DOHH2 (cell line): Measurements from ENCODE around the gene CHRNB1.

Experiments used
- CTCF ChIP-seq: fragments of 200-600 bp; sonication (generic); IDR thresholded peaks from one replicate; pipeline ENCODE4 v1.5.1; 2014; ENCODE audit warnings: antibody characterized with exemption, mild to moderate bottlenecking, low read depth, low read length; ENCODE audit not compliant: poor library complexity, severe bottlenecking
- EZH2phosphoT487 ChIP-seq: fragments of 200-600 bp; sonication (generic); IDR thresholded peaks from 2 replicates; pipeline ENCODE4 v1.6.1; 2017; ENCODE audit warnings: borderline replicate concordance, mild to moderate bottlenecking, antibody characterized with exemption, low read length, moderate library complexity, mixed read lengths

DNA sequence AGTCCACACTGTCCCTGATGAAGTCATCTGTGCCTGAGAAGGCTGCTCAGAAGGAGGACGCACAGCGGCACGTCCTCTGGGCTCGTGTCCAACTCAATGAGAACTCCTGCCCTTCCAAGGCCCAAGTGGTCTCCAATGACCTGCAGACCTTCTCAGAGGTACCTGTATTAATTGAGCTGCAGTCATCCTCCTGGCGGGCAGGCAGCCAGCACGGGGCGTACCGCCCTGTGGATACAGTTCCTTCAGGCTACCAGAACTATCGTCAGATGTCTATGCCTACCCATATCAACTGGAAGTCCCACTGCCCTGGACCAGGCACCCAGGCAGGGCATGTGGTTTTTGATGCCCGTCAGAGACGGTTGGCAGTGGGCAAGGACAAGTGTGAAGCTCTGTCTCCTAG is 12.6 kb upstream of the CHRNB1 start:
- no peak for TF ChIP-seq CTCF
- no peak for TF ChIP-seq EZH2phosphoT487
